ENCODE measurements around the gene TTLL11. TPM values are rescaled to one million over a fixed set of nuclear protein-coding genes. Genes with fewer than 3 reads are reported as not detected.

TTLL11 gene
- total RNA-seq, 1 donor from 2014 or later, result 9.5 TPM

DNA sequence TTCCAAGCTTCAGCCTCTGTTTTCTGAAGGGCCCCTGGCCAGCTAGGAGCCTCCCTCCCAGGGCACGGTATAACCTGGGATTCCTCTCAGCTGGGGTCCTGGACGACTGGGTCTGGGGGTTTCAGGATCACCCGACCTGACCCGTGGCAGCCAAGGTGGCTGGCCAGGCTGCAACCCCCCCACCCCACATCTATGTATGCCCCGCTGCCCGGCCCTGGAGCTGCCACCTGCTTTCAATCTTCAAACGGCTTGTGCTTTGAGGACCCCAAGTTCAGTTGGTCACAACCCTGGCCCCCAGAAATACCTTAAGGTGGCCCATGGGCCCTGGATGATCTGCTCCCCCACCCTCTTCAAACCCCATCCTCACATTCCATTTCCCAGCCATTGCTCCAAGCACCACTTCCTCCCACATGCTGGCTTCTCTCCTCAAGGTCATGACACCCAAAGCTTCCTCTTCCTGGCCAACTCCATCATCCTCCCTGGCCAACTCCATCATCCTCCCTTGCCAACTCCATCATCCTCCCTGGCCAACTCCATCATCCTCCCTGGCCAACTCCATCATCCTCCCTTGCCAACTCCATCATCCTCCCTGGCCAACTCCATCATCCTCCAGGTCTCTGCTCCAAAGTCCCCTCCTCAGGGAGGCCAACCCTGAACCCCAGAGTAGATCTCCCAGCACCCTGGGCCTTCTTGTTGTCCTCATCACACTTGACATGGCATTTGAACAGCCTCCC, 17.2 kb upstream of the TTLL11 start:
- no peak for DNase-seq (ENCODE audit: low spot score)

DNA sequence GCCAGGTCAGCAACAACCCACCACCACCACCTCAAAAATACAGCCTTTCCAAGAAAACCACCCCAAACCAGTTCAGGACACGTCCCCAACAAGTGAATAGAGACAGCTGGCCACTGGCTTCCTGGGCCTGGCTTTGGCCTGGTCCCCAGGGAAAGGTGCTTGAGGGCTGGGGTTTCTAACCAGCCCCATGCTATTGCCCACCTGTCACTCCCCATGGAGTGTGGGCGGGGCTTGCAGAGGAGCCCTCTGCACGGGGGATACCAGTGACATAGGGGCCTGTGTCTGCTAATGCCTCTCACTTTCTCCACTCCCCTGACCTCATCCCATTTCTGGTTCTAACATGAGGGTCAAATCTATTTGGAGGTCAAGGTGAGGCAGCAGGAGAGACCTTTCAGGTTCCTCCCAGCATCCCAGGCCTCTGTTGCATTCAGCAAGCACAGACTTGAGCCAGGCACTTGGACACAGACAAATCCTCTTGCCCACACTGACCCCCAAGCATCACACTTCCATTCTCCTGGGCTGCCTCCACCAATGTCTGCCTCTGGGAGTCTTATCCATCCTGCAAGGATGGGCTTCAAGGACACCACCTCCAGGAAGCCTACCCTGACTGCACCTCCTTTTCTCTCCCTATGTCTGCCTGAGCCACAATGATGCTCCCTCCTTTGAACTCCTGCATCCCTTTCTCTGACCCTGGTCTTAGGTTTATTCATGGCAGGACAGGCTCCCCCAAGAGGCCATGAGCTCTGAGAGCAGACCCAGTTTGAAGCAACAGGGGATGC, 16.1 kb upstream of the TTLL11 start:
- no peak for DNase-seq (ENCODE audit: low spot score)

DNA sequence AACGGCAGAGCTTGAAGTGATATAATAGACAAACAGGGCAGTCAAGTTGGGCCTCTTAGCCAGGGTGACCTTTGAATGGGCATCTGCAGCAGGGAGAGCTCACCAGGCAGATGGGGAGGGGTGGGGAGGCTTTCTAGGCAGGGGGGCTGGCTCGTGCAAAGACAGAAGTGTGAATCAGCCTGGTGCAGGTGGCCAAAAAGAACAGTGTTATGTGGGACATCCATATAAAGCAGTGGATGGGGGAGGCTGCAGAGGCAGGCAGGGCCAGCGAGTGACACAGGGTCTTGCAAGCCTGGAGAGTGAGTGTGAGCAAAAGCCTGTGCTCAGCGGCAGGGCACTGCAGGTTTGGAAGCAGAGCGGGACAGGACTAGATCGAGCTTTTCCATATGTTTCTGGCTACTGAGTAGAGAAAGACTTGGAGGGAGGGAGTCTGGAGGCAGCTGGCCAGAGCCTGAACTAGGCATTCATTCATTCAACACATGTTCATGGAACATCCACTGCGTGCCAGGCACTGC, 14.2 kb upstream of the TTLL11 start:
- no peak for DNase-seq (ENCODE audit: low spot score)

DNA sequence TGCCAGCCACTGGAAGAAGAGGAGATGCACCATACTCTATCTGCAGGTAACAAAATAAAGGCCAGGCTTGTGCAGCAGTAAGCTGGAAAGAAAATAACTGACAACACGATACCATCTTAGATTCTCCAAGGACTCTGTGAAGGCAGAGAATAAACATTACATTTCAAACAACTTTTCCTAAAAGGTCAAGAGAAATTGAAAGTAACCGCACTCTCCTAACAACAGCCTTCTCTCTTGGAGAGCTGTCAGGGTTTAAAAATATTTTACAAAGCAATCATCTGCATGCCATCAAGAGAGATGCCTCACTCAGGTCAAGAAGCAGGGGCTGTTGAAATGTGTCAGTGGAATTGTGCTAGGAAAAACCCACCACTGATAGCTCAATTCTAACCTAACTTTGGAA, 13.5 kb upstream of the TTLL11 start:
- no peak for DNase-seq (ENCODE audit: low spot score)

DNA sequence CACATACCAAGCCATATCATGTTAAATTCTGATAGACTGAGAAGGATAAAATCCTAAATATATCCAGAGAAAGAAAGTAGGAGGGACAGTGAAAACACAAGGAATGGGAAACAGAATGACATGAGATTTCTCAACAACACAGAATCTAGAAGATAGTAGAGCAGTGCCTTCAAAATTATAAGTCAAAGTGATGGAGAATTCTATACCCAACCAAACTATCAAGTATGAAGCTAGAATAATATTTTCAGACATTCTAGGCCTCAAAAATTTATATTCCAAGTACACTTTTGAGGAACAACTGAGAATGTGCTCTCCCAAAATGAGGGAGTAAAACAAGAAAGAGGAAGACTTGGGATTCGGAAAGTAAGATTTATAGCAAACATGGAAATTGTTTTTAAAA, 10.9 kb upstream of the TTLL11 start:
- no peak for DNase-seq (ENCODE audit: low spot score)

DNA sequence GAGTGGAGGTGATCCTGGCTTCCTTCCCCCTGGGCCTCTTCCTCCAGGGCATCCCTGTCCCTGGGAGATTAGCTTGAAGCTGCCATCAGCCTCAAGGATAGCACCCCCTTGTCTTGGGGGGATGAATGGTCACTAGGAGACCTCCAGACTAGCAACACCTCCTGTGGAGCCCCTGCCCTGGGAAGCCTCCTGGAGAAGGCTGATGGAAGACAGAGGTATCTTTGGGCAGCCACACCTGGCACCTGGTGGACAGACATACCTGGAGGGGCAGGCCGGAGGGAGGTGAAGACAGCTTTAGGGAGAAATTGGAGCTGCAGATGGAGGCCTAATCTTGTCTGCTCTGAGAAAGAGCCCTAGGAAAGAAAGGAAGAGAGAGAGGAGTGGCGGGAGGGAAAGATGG, 9.0 kb upstream of the TTLL11 start:
- DNase-seq (ENCODE audit: low spot score), result no peak

DNA sequence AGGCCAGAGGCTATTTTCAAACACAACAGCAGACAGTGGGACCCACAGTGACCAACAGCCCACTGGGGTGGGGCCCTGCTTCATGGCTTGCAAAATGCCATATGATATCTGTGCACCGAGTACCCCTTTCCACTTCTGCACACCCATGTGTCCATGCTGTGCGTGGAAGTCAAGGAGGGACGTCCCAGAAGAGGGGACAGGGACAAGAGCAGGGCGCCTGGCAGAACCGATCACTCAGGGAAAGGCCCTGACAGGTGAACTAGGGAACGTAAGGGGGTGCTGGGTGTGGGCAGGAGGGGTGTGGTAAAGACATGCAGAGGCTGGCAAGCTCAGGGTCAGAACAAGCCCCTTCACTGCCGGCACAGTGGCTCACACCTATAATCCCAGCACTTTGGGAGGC, 7.6 kb upstream of the TTLL11 start:
- DNase-seq (ENCODE audit: low spot score), result no peak

DNA sequence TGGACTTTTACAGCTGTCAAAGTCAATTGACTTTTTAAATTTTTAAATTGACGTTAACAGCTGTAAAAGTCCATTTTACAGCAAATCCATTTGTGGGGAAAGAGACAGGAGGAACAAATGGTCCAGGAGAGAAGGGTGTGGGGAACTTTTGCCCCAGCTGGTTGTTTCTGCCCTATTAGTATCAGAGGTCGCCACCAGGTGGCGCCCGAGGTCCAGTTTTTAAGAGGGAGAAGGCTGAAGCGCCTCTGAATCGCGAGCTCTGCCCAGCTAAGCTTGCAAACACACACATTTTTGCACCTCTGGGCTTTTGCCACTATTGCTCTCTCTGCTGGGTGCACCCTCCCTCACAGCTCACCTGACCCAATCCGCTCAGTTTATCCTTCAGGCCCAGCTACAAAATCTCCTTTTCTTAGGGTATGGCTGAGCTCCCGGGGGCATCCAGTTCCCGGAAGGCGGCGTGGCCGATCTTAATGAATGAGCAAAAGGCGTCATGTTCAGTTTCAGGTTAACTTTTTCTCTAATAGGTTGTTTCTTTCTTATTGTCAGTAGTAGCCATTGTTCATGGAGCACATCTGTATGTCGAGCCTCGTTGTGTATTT, 6.3 kb upstream of the TTLL11 start:
- DNase-seq (ENCODE audit: low spot score), result no peak

DNA sequence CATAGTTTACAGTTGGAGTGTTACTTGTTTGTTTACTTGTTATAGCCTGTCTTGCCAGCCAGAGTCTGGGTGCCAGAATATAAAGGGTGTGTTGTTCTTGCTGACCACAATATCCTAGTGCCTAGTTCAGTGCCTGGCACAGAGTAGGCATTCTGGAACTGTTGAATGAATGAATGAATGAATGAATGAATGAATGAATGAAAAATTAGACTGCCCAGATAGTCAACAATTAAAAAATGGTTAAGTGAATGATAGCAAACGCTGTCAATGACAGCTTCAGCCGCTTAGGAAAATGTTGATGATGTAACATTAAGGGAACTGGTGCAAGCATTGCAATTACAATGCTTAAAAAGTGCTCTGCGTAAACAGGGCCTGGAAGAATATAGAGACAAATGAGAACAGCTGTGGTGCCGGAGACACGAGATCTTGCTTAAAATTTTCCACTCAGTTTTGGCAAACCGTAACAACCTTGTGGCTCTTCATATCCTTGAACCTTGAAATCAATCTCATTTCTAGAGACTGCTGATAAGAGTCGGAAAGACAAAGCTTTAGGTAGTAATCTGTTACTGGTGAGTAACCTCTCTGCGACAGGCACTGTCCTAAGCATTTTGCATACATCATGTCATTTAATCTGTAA, 4.7 kb upstream of the TTLL11 start:
- no peak for DNase-seq (ENCODE audit: low spot score)

DNA sequence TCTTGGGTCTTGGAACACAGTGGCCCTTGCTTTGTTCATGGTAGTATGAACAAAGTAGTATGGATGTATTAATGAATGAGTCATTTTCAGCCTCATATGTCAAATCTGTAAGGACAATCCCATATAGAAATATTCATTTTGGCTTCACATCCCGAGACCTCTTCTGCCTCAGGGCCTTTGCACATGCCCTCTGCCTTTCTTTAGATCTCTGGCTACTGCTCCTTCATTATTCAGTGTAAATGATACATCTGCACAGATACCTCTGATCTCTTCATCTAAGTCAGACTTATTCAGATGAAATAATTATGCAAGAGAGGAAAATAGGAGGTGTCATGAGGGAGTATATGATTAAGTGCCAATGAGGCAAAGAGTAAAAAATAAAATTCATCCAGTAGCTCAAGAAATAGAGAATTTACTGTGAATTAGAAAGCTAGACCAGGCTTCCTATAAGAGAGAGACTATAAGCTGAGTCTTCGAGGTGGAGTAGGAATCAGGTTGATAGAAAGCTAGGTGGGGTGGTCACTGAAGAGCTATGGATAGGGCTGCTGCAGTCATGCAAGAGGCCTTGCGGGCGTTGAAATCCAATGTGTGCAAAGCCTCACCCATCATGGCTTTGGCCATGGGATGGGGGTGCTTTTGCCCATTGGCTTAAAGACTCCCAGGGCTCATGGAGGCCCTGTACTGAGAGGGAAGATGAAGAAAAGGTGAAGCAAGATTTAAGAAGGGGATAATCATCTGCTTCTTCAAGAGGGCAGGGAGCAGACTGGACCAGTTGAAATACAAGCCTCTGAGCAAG, 3.7 kb upstream of the TTLL11 start:
- DNase-seq (ENCODE audit: low spot score), result no peak

DNA sequence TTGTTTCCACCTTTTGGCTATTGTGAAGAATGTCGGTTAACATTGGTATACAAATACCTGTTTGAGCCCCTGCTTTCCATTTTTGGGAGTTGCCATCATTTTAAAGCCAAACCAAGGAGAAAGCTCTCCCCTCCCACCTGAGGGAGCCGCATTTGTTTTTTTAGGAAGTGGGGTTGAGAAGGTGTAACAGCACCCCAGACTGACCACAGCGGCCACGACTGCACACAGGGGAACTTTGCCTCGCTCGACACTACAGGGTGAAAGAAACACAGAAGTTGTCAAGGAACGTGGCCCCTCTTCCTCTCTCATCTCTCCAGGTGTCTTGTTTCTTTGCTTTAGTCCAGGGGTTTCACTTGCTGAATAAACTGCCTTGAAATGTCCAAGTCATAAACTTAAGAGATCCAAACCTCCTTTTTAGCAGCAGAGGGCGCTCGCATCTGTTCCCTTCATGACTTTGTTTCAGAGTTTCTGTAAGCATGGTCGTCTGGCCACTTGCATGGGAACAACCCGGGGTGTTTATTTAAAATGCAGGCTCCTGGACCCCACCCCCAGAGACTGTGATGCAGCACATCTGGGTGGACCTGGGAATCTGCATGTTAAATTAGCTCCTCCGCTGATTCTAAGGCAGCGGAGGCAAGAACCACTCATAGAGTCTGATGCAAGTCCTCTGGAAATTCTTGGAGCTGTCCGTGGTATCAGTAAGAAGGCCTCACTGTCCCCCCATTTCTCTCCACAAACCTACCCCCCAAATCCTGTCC, 2.1 kb upstream of the TTLL11 start:
- no peak for DNase-seq (ENCODE audit: low spot score)

DNA sequence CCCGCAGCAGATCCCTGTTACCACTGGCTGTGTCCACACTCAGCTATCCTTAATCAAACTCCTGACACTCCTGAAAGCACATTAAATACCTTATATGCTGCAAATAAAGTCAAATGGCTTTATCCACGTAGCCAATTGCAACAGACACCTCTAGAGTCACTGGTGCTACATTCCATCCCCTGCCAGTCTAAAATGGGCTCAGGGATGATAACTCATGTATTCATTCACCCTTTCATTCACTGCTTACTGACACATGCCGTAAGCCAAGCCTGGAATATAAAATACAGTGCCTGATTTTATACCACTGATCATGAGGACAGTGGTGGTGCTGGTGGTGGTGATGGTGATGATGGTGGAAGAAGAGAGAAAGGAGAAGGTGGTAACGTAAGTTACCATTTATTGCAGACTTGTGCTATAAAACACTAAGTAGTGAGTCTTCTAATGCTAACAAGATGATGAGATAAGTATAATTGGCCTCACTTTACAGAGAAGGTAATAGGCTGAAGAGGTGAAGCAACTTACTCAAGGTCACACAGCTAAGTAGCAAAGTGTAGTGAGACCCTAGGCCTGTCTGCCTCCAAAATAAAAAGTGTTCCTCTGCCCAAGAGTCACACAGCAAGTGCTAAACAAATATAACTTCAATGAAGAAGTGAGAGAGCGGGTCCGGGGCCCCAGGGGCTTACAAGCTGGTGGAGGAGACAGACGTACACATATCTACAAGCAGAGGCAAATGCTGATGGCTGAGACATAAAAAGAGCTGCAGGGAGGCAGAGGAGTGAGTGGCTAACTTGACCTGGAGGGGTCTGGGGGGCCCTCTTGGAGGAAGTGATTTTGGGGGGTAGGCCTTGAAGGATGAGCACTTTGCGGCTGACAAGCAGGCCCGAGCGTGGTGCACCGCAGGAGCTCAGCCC, 1.2 kb downstream of the TTLL11 start:
- DNase-seq (ENCODE audit: low spot score), result no peak

DNA sequence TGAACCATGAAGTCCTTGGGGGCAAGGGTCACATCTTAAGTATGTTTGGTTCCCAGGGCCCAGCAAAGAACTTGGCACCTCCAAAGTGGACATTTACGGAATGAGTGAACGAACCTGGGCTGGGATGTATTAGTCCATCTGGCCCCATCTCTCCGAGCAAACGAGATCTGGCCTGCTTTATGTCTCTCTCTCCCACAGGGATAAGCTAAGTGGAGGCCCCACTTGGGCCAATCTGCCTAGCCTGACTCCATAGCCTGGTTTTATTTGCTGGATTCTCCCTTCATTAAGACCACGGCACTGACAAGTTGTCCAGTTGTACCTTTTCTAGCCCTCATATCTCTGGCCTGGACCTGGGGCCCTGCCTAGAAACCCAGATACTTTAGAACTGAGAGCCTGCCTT, 2.1 kb downstream of the TTLL11 start:
- no peak for DNase-seq (ENCODE audit: low spot score)

DNA sequence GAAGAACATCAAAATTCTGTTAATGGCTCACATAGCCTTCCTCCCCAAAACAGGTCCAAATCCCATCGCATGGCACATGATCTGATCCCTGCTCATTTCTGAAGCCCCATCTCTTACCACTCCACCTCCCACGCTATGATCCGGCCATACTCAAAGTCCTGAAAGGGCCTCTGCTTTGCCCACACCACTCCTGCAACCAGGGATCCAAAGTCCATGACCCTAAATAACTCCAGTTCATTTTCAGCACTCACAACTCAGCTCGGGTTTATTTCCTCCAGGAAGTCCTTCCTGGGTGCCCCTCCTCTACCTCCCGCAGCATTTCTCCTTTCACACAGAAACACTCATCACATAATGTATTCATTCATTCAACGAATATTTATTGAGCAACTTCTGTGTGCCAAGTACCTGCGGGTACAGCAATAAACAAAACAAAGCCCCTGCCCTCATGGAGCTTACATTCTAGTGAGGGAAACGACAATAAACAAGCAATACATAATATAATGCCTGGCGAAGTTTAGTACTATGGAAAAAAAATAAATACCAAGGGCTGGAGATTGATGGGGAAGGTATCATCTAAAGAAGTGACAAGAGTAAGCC, 2.7 kb downstream of the TTLL11 start:
- no peak for DNase-seq (ENCODE audit: low spot score)

DNA sequence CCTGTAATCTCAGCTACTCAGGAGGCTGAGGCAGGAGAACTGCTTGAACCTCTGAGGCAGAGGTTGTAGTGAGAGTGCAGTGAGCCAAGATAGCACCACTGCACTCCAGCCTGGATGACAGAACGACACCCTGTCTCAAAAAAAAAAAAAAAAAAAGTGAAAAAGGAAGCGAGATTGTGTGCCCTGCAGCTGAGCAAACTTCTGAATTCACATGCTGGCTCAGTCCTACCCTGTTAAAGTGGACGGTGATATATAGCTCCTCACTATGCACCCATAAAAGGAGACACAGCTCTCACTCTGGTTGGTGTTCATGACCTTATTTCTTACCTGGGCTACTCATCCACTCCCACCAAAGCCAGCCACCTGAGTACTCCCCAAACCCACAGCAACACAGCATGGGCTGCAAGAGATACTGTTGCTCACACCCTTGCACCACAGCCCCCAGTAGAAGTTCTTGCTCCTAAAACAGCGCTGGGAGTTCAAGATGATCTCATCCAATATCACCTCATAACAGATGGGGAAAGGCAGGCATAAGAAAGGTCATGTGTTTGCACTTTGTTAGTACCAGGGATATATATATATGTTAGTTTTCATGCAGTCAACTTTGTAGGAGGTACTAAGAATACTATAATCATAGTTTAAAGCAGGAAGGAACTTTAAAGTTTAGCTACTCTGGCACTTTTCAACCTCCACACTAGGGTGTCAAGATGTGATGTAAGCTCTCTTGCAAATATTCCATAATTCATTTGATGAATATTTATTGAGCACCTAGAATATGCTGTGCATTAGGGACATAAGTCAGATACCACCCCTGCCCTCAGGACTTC, 4.0 kb downstream of the TTLL11 start:
- DNase-seq (ENCODE audit: low spot score), result no peak

DNA sequence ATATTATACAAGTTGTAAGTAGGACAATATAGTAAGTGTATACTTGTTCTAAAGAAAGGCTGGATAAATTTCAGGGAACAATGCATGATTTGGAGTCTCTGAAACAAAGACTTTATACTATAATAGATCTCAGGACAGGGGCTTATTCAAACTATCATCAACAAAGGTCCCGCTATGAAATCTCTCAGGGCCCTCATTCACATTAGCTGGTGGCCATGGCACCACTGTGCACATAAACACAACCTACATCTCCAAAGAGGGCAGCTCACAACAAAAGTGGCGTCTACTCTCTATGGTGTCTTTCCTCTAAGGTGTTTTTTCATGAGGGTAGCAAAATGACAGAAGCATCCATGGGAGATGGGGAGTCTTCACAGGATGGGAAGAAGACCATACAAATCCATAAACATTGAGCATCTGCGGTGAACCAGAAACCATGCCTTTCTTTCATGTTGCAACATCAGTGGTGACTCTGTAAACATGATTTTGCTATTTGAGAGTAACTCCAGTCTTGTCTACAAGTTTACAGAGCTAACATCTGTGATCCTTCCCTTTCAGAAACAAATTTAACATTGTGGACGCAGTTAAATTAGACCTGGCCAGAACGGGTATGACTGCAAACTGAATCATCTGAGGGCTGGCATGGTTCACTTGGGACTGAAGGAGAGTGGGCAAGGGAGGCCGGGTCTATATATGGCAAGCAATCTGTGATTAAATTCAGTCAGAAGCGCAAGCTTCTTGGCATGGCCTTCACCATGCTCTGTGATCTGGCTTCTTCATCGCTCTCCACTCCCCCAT, 5.5 kb downstream of the TTLL11 start:
- no peak for DNase-seq (ENCODE audit: low spot score)

DNA sequence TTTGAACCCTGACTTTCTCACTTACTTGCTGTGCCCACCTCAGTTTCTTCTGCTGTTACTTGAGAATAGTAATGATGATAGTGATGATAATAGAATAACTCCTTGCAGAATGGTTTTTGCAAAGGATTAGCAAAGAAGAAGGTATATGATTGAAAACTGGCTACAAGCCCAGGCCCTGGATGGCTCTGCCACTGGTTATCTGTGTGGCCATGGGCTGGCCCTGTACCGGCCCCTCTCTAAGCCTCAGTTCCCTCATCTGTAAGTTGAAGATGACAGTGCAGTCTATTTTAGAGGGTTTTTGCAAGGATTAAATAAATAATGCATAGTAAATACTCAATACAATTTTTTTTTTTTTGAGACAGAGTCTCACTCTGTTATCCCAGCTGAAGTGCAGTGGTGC, 6.2 kb downstream of the TTLL11 start:
- DNase-seq (ENCODE audit: low spot score), result no peak
